IMR-90 (cell line): Measurements from ENCODE around the gene DRAXIN.

Experiments
- MAFK ChIP-seq: IDR thresholded peaks from 2 replicates; pipeline ENCODE4 v1.6.1; 2012; ENCODE audit warnings: low read depth, low read length, improper control_type of control experiment
- MAZ ChIP-seq: IDR thresholded peaks from 2 replicates; pipeline ENCODE4 v1.6.1; 2012; ENCODE audit warnings: low read depth, mild to moderate bottlenecking, low read length, improper control_type of control experiment, moderate library complexity, borderline replicate concordance
- MXI1 ChIP-seq: IDR thresholded peaks from 2 replicates; pipeline ENCODE4 v1.6.1; 2012; ENCODE audit warnings: low read depth, mild to moderate bottlenecking, low read length, moderate library complexity, borderline replicate concordance
- POLR2A ChIP-seq: IDR thresholded peaks from 2 replicates; pipeline ENCODE4 v1.6.1; 2012; ENCODE audit warnings: mild to moderate bottlenecking, low read depth, low read length
- RAD21 ChIP-seq: IDR thresholded peaks from 2 replicates; pipeline ENCODE4 v1.6.1; 2012; ENCODE audit warnings: low read length, improper control_type of control experiment
- SMC3 ChIP-seq: fragments of 150-350 bp; IDR thresholded peaks from 2 replicates; pipeline ENCODE4 v1.6.1; 2016; ENCODE audit warnings: low read depth, mild to moderate bottlenecking, antibody characterized with exemption, low read length, moderate library complexity
- TF ChIP-seq, protein P1 (sequence below): conservative IDR thresholded peaks from 2 replicates; pipeline ENCODE4 v1.5.1; 2012; ENCODE audit warnings: mild to moderate bottlenecking, low read depth, low read length, improper control_type of control experiment
- TF ChIP-seq, protein P2 (sequence below): fragments of 150-350 bp; IDR thresholded peaks from 2 replicates; pipeline ENCODE4 v1.6.1; 2017; ENCODE audit warnings: mild to moderate bottlenecking, antibody characterized with exemption, low read length, low read depth

DNA sequence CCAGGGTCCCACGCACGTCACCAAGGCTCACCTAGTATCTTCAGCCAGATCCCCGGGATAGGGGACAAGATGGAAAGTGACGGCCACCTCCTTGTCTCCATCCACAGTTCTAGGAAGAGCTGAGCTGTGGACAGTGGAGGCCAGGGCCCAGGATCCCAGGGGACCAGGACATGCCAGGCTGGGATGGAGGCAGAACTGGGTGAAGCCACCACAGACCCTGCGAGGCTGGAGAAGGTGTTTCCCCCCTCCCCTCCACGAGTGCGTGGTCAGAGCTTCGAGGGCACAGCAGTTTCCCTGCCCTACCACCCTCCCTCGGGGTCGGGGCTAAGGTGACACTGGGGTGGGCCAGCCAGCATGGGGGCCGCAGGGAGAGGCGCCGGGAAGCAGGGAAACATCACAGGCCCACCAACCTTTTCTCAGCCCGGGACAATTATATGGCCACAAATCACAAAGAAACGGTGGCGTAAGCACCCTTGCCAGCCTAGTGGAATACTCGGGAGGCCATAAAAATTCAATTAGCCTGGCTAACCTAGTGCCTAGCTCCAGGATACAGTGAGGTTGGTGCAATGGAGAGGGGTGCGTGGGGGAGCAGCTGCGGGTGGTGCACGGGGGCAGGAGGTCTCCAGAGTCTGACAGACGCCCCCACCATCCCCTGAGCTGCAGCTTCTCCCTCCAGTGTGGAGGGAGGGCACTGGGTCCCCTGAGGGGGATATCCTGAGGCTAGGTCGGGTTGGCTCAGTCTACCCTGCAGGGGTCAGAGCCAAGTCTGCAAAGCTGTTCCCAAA, 13.4 kb downstream of the DRAXIN start:
- TF ChIP-seq, protein P1, sequence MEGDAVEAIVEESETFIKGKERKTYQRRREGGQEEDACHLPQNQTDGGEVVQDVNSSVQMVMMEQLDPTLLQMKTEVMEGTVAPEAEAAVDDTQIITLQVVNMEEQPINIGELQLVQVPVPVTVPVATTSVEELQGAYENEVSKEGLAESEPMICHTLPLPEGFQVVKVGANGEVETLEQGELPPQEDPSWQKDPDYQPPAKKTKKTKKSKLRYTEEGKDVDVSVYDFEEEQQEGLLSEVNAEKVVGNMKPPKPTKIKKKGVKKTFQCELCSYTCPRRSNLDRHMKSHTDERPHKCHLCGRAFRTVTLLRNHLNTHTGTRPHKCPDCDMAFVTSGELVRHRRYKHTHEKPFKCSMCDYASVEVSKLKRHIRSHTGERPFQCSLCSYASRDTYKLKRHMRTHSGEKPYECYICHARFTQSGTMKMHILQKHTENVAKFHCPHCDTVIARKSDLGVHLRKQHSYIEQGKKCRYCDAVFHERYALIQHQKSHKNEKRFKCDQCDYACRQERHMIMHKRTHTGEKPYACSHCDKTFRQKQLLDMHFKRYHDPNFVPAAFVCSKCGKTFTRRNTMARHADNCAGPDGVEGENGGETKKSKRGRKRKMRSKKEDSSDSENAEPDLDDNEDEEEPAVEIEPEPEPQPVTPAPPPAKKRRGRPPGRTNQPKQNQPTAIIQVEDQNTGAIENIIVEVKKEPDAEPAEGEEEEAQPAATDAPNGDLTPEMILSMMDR = no peak
- TF ChIP-seq SMC3 (no peak), POLR2A (no peak), RAD21 (no peak), MAFK (no peak), MXI1 (no peak), MAZ (no peak)
- TF ChIP-seq, protein P2, sequence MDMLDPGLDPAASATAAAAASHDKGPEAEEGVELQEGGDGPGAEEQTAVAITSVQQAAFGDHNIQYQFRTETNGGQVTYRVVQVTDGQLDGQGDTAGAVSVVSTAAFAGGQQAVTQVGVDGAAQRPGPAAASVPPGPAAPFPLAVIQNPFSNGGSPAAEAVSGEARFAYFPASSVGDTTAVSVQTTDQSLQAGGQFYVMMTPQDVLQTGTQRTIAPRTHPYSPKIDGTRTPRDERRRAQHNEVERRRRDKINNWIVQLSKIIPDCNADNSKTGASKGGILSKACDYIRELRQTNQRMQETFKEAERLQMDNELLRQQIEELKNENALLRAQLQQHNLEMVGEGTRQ = no peak
